Measurements from ENCODE around the gene CKMT1A.
"Not testable (repeated sequence)": the region's sequence is repeated elsewhere in the genome, so short reads cannot be mapped to it uniquely, and the experiment has no call there.

DNA sequence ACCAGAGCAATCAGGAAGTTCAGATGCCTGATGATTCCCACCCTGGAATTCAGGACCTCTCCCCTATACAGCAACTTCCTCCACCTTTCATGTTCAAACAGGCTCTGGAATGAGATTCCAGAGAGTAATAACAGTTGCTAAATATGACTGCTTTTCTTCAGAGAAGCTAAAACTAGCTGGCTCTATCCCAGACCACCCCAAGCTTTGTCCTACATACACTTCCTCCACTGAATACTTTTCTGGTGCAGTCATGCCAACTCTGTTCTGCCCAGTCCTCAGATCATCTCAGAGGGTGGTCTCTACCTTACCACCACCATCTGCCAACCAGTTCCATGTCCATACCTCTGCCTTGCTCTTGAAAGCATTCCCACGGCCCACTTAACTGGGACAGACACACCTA lies 27.5 kb upstream of the CKMT1A start:
- TF ChIP-seq POLR2A (IDR thresholded peaks at IDR 0.05; ENCODE audit: low read length); GATA1 (IDR thresholded peaks at IDR 0.05; ENCODE audit: low read depth, low read length): not testable (repeated sequence)
